ENCODE measurements around the gene DIAPH2.
"Not testable (repeated sequence)": the region's sequence is repeated elsewhere in the genome, so short reads cannot be mapped to it uniquely, and the experiment has no call there.

Gene DIAPH2

GRCh38 chrX:96713303-96713702 lies 28.7 kb downstream of the DIAPH2 start:
- H3K4me3 ChIP-seq (ENCODE audit: low read depth in 1 of 5, low read length in 5 of 5), result no peak overlapping the region
- no peaks in the 10 kb centered on the region for H3K9me3 ChIP-seq (ENCODE audit: control insufficient read depth in 5 of 5, low read length in 5 of 5)
- H3K9ac ChIP-seq (ENCODE audit: low read length in 5 of 5), result no peak overlapping the region
- no peaks in the 10 kb centered on the region for H3K27me3 ChIP-seq (ENCODE audit: control insufficient read depth in 5 of 5, insufficient read depth in 4 of 5, low read length in 5 of 5)
- no peaks in the 10 kb centered on the region for H3K36me3 ChIP-seq (ENCODE audit: control insufficient read depth in 5 of 5, insufficient read depth in 5 of 5, low read length in 5 of 5)
- H3K27ac ChIP-seq (ENCODE audit: low read depth, low read length), result no peak overlapping the region
- peaks cover 0 to 7% (median 0%) of the 10 kb centered on the region in 5 donors for H3K4me1 ChIP-seq (ENCODE audit: control insufficient read depth in 5 of 5, insufficient read depth in 5 of 5, low read length in 5 of 5)

GRCh38 chrX:96714393-96714792 lies 29.8 kb downstream of the DIAPH2 start:
- H3K27me3 ChIP-seq (ENCODE audit: control insufficient read depth in 5 of 5, insufficient read depth in 4 of 5, low read length in 5 of 5); H3K9me3 ChIP-seq (ENCODE audit: control insufficient read depth in 5 of 5, low read length in 5 of 5); H3K27ac ChIP-seq (ENCODE audit: low read depth, low read length); H3K9ac ChIP-seq (ENCODE audit: low read length in 5 of 5); H3K4me3 ChIP-seq (ENCODE audit: low read depth in 1 of 5, low read length in 5 of 5); H3K36me3 ChIP-seq (ENCODE audit: control insufficient read depth in 5 of 5, insufficient read depth in 5 of 5, low read length in 5 of 5); H3K4me1 ChIP-seq (ENCODE audit: control insufficient read depth in 5 of 5, insufficient read depth in 5 of 5, low read length in 5 of 5): not testable (repeated sequence)

GRCh38 chrX:96715481-96715880 lies 30.8 kb downstream of the DIAPH2 start:
- no peak overlapping the region for H3K4me3 ChIP-seq (ENCODE audit: low read depth in 1 of 5, low read length in 5 of 5)
- no peaks in the 10 kb centered on the region for H3K27me3 ChIP-seq (ENCODE audit: control insufficient read depth in 5 of 5, insufficient read depth in 4 of 5, low read length in 5 of 5)
- H3K27ac ChIP-seq (ENCODE audit: low read depth, low read length), result no peak overlapping the region
- peaks cover 0 to 3% (median 0%) of the 10 kb centered on the region in 5 donors for H3K9me3 ChIP-seq (ENCODE audit: control insufficient read depth in 5 of 5, low read length in 5 of 5)
- H3K36me3 ChIP-seq (ENCODE audit: control insufficient read depth in 5 of 5, insufficient read depth in 5 of 5, low read length in 5 of 5), result no peaks in the 10 kb centered on the region
- H3K9ac ChIP-seq (ENCODE audit: low read length in 5 of 5), result no peak overlapping the region
- peaks cover 0 to 7% (median 0%) of the 10 kb centered on the region in 5 donors for H3K4me1 ChIP-seq (ENCODE audit: control insufficient read depth in 5 of 5, insufficient read depth in 5 of 5, low read length in 5 of 5)

- Histone ChIP-seq H3K27me3 (ENCODE audit: control insufficient read depth in 5 of 5, insufficient read depth in 4 of 5, low read length in 5 of 5) (no peaks in the 10 kb centered on the region), H3K4me1 (ENCODE audit: control insufficient read depth in 5 of 5, insufficient read depth in 5 of 5, low read length in 5 of 5) (peaks cover 0 to 19% (median 10%) of the 10 kb centered on the region in 5 donors), H3K9me3 (ENCODE audit: control insufficient read depth in 5 of 5, low read length in 5 of 5) (peaks cover 0 to 3% (median 0%) of the 10 kb centered on the region in 5 donors), H3K4me3 (ENCODE audit: low read depth in 1 of 5, low read length in 5 of 5) (no peak overlapping the region), H3K9ac (ENCODE audit: low read length in 5 of 5) (no peak overlapping the region), H3K36me3 (ENCODE audit: control insufficient read depth in 5 of 5, insufficient read depth in 5 of 5, low read length in 5 of 5) (no peaks in the 10 kb centered on the region), H3K27ac (ENCODE audit: low read depth, low read length) (no peak overlapping the region)
Measured at GRCh38 chrX:96719161-96719875, 34.7 kb downstream of the DIAPH2 start.

- H3K9me3 ChIP-seq (ENCODE audit: control insufficient read depth in 5 of 5, low read length in 5 of 5), result peaks cover 0 to 3% (median 0%) of the 10 kb centered on the region in 5 donors
- H3K4me3 ChIP-seq (ENCODE audit: low read depth in 1 of 5, low read length in 5 of 5), result no peak overlapping the region
- H3K36me3 ChIP-seq (ENCODE audit: control insufficient read depth in 5 of 5, insufficient read depth in 5 of 5, low read length in 5 of 5), result no peaks in the 10 kb centered on the region
- no peak overlapping the region for H3K9ac ChIP-seq (ENCODE audit: low read length in 5 of 5)
- peaks cover 0 to 19% (median 10%) of the 10 kb centered on the region in 5 donors for H3K4me1 ChIP-seq (ENCODE audit: control insufficient read depth in 5 of 5, insufficient read depth in 5 of 5, low read length in 5 of 5)
- no peak overlapping the region for H3K27ac ChIP-seq (ENCODE audit: low read depth, low read length)
- H3K27me3 ChIP-seq (ENCODE audit: control insufficient read depth in 5 of 5, insufficient read depth in 4 of 5, low read length in 5 of 5), result no peaks in the 10 kb centered on the region
Measured at GRCh38 chrX:96721354-96721753, 36.7 kb downstream of the DIAPH2 start.

GRCh38 chrX:96722781-96723180 lies 38.1 kb downstream of the DIAPH2 start:
- Histone ChIP-seq H3K9me3 (ENCODE audit: control insufficient read depth in 5 of 5, low read length in 5 of 5) (peaks cover 0 to 3% (median 0%) of the 10 kb centered on the region in 5 donors), H3K27ac (ENCODE audit: low read depth, low read length) (no peak overlapping the region), H3K4me3 (ENCODE audit: low read depth in 1 of 5, low read length in 5 of 5) (no peak overlapping the region)

GRCh38 chrX:96729053-96729452 lies 44.4 kb downstream of the DIAPH2 start:
- H3K27me3 ChIP-seq (ENCODE audit: control insufficient read depth in 5 of 5, insufficient read depth in 4 of 5, low read length in 5 of 5), result no peaks in the 10 kb centered on the region
- no peak overlapping the region for H3K4me3 ChIP-seq (ENCODE audit: low read depth in 1 of 5, low read length in 5 of 5)
- no peaks in the 10 kb centered on the region for H3K4me1 ChIP-seq (ENCODE audit: control insufficient read depth in 5 of 5, insufficient read depth in 5 of 5, low read length in 5 of 5)
- H3K9me3 ChIP-seq (ENCODE audit: control insufficient read depth in 5 of 5, low read length in 5 of 5), result no peaks in the 10 kb centered on the region
- no peak overlapping the region for H3K9ac ChIP-seq (ENCODE audit: low read length in 5 of 5)
- no peak overlapping the region for H3K27ac ChIP-seq (ENCODE audit: low read depth, low read length)
- H3K36me3 ChIP-seq (ENCODE audit: control insufficient read depth in 5 of 5, insufficient read depth in 5 of 5, low read length in 5 of 5), result no peaks in the 10 kb centered on the region

More at GRCh38 chrX:96722781-96723180, 38.1 kb downstream of the DIAPH2 start:
- peaks cover 0 to 19% (median 10%) of the 10 kb centered on the region in 5 donors for H3K4me1 ChIP-seq (ENCODE audit: control insufficient read depth in 5 of 5, insufficient read depth in 5 of 5, low read length in 5 of 5)
- H3K36me3 ChIP-seq (ENCODE audit: control insufficient read depth in 5 of 5, insufficient read depth in 5 of 5, low read length in 5 of 5), result no peaks in the 10 kb centered on the region
- no peak overlapping the region for H3K9ac ChIP-seq (ENCODE audit: low read length in 5 of 5)
- no peaks in the 10 kb centered on the region for H3K27me3 ChIP-seq (ENCODE audit: control insufficient read depth in 5 of 5, insufficient read depth in 4 of 5, low read length in 5 of 5)

- H3K9me3 ChIP-seq (ENCODE audit: control insufficient read depth in 5 of 5, low read length in 5 of 5), result no peaks in the 10 kb centered on the region
- no peak overlapping the region for H3K9ac ChIP-seq (ENCODE audit: low read length in 5 of 5)
- H3K27ac ChIP-seq (ENCODE audit: low read depth, low read length), result no peak overlapping the region
- no peaks in the 10 kb centered on the region for H3K4me1 ChIP-seq (ENCODE audit: control insufficient read depth in 5 of 5, insufficient read depth in 5 of 5, low read length in 5 of 5)
- H3K27me3 ChIP-seq (ENCODE audit: control insufficient read depth in 5 of 5, insufficient read depth in 4 of 5, low read length in 5 of 5), result no peaks in the 10 kb centered on the region
- no peak overlapping the region for H3K4me3 ChIP-seq (ENCODE audit: low read depth in 1 of 5, low read length in 5 of 5)
- no peaks in the 10 kb centered on the region for H3K36me3 ChIP-seq (ENCODE audit: control insufficient read depth in 5 of 5, insufficient read depth in 5 of 5, low read length in 5 of 5)
Measured at GRCh38 chrX:96729868-96730643, 45.4 kb downstream of the DIAPH2 start.

- H3K27ac ChIP-seq (ENCODE audit: low read depth, low read length); H3K36me3 ChIP-seq (ENCODE audit: control insufficient read depth in 5 of 5, insufficient read depth in 5 of 5, low read length in 5 of 5); H3K9ac ChIP-seq (ENCODE audit: low read length in 5 of 5); H3K4me1 ChIP-seq (ENCODE audit: control insufficient read depth in 5 of 5, insufficient read depth in 5 of 5, low read length in 5 of 5); H3K27me3 ChIP-seq (ENCODE audit: control insufficient read depth in 5 of 5, insufficient read depth in 4 of 5, low read length in 5 of 5); H3K9me3 ChIP-seq (ENCODE audit: control insufficient read depth in 5 of 5, low read length in 5 of 5); H3K4me3 ChIP-seq (ENCODE audit: low read depth in 1 of 5, low read length in 5 of 5): not testable (repeated sequence)
Measured at GRCh38 chrX:96731000-96731399, 46.4 kb downstream of the DIAPH2 start.

- H3K9ac ChIP-seq (ENCODE audit: low read length in 5 of 5), result no peak overlapping the region
- H3K4me3 ChIP-seq (ENCODE audit: low read depth in 1 of 5, low read length in 5 of 5), result no peak overlapping the region
- H3K4me1 ChIP-seq (ENCODE audit: control insufficient read depth in 5 of 5, insufficient read depth in 5 of 5, low read length in 5 of 5), result no peaks in the 10 kb centered on the region
- H3K36me3 ChIP-seq (ENCODE audit: control insufficient read depth in 5 of 5, insufficient read depth in 5 of 5, low read length in 5 of 5), result peaks cover 0 to 9% (median 5%) of the 10 kb centered on the region in 5 donors
- H3K9me3 ChIP-seq (ENCODE audit: control insufficient read depth in 5 of 5, low read length in 5 of 5), result no peaks in the 10 kb centered on the region
- peaks cover 0 to 3% (median 0%) of the 10 kb centered on the region in 5 donors for H3K27me3 ChIP-seq (ENCODE audit: control insufficient read depth in 5 of 5, insufficient read depth in 4 of 5, low read length in 5 of 5)
- H3K27ac ChIP-seq (ENCODE audit: low read depth, low read length), result no peak overlapping the region
Measured at GRCh38 chrX:96743367-96744073, 58.9 kb downstream of the DIAPH2 start.

All from subcutaneous abdominal adipose tissue (tissue), 5 donors.